Kidney glomerular epithelial cell (primary cell): ENCODE data around the gene DMRT1.

Source experiments
- DNase-seq: peaks from one replicate; lab custom pipeline; 2025; lab: John Stamatoyannopoulos, UW

Gene DMRT1

GRCh38 chr9:971901-972500 is 130.5 kb downstream of the DMRT1 start:
- DNase-seq, result no peak

DNA sequence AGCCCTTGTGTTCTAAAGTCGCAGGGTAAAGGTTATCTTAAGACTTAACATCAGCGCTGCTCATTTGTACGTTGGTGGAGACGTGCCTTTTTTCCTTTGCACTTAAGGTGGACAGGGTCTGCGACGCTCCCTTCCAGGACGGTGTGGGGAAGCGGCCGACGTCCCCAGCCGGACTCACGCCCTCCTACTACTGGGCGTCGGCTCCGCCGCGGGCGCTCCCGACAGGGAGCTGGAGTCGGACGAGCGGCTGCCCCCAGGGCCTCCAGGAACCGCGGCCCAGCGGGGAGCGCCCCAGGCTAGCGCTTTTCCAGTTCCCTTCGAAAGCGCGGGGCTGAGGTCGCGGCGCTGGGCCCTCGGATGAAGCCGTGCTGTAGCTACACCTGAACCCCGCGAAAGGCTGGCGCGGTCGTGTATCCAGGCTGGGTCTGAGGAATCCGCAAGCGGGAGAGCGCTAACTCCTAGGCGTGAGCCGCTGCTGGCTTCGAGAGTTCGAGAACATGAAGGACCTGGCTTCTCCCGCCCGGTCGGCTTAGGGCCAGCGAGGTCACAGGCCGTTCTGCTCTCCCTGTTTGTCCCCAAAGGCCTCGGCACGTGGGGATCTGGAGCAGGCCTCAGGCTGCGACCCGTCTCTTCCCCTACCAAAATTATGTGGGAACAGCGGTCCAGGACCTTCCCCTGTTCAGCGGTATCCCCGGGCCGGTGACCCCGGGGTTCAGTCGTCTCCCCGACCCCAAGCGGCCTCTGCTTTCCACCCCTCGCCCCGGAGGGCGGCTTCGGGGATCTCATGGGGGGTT is 131.2 kb downstream of the DMRT1 start:
- no peak for DNase-seq

GRCh38 chr9:973295-973834 is 131.9 kb downstream of the DMRT1 start:
- DNase-seq, result no peak

- DNase-seq, result no peak
Measured at GRCh38 chr9:974031-974995, 132.8 kb downstream of the DMRT1 start.

- no peak for DNase-seq
Measured at GRCh38 chr9:974996-975739, 133.7 kb downstream of the DMRT1 start.

GRCh38 chr9:975740-976257 is 134.3 kb downstream of the DMRT1 start:
- no peak for DNase-seq

DNA sequence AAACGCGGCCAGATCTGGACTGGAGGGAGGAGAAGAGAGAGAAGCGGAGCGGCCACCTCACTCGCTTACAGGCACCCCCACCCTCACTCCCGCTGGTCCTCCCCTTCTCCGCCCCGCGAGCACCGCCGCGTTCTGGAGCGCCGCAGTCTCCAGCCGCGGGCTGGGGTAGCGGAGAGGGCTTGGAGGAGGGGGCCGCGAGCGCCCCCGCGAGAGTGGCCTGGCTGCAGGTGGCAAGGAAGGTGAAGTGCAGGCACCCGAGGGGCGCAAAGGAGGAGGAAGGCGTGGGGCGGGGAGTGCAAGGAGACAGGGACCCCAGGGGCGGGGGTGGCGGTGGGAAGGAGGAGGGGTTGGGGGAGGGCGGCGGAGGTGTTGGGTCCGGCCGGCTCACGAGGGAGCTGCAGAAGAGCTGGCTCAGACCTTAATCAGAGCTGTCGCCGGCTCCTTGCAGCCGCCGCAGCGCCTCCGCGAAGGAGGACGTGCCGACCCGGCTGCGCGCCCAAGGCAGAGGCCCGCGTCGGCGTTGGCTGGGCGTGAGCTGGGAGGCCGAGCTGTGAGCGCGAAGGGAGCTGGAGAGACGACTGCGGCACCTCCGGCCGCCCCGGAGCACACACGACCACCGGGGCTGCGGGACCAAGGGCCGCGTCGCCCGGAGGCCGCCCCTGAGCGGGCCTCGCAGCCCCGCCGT is 134.9 kb downstream of the DMRT1 start, which contains the start of gene DMRT3:
Gene DMRT3 (plus strand): TSS at position 398 of the 685 bp plus-strand sequence. CDS start 347 bp downstream, outside the sequence.
- DNase-seq, result no peak

- DNase-seq, result peak; percentile 22
Measured at GRCh38 chr9:976943-977837, 135.7 kb downstream of the DMRT1 start.

GRCh38 chr9:977838-978830 is 136.6 kb downstream of the DMRT1 start:
- DNase-seq, result no peak

GRCh38 chr9:979983-980382 is 138.5 kb downstream of the DMRT1 start:
- no peak for DNase-seq

DNA sequence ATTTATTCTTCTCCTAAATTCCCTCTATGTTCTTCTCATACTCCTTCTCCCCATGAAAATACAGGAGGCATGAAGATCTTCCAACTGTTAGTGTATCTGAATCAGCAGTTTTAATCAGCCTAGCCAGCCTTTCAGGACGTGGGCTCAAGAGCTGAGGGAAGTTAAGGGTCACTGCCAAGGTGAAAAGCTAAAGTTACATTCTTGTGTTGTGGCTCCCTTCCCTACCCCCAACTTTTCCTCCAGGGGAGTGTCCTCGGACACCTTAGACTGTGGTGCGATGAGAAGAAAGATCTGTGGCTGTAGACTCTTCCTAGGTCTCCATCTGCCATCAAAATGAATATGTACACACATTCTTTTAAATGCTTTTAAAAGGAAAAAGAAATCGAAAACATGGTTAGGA is 139.1 kb downstream of the DMRT1 start:
- DNase-seq, result no peak

DNA sequence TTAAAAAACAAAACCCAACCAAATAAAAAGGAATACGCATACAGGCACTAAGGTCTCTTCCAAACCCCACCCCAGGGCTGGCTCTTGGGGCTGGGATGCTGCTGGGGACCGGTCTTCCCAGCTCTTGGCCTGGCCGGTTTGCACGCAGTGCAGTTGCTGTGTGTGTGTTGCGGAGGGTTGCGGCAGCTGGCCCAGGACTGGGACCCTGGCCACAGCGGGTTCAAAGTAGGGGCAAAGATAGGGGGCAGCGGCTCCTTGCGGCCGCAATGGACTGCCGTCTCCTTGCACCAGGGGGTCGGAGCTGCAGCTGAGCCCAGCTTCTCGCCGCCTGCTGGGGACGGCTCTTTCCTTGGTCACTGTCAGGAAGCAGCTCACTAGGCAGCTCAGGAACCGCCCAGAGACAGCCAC is 140.0 kb downstream of the DMRT1 start:
- DNase-seq, result no peak

DNA sequence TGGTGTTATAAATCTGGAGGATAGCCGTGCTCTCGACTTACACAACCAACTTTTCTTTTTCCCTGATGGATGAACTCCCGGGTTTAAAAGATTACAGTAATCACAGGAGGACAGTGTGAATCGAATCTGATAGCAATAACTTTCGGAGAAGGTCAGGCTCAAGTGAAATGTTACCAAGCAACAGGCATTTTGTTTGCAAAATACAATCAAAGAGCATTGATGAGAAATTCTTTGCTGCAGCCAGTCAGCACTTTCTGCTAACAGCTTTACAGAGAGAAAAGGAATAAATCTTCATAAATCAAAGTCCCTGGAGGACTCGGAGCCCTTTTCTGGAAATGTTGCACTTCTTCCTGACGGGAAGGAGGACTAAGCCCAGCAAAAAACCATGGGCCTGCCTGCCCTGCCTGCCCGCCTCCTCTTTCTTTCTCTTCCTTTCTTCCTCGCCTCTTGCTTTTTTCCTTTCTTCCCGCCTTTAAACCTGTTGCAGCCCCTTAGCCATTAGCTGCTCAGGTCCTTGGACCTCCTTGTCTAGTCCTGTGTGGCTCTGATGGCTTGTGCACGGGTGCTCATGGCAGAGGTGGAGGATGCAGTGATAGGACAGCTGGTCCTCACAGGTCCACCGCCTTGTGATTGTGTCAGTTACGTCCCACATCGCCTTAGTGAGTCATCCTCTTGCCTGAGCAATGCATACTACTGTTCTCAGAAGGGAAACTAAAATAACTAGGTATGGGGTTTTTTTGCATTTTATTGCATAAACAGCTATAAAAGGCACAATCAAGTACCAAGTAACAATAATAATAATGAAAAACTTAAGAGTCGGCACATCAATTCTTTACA is 141.1 kb downstream of the DMRT1 start:
- DNase-seq, result no peak

- DNase-seq, result no peak
Measured at GRCh38 chr9:994005-994404, 152.5 kb downstream of the DMRT1 start.

DNA sequence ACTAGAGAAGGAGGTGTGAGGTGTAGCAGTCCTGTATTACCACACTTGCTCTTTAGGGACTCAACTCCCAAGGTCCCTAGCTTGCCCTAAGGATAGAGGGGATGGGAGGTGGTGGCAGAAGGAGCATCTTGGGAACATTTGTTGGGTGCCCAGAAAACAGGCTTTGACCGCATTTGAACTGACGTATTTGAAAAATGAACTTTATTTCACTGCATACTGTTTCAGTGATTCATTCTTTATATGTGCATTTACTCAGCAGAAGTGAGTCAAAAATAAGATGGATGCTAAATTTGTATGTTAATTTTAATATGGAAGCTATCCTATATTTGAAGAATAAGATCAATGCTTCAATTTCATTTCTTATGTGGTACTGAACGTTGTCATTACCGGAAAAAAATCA is 153.7 kb downstream of the DMRT1 start:
- DNase-seq, result no peak

DNA sequence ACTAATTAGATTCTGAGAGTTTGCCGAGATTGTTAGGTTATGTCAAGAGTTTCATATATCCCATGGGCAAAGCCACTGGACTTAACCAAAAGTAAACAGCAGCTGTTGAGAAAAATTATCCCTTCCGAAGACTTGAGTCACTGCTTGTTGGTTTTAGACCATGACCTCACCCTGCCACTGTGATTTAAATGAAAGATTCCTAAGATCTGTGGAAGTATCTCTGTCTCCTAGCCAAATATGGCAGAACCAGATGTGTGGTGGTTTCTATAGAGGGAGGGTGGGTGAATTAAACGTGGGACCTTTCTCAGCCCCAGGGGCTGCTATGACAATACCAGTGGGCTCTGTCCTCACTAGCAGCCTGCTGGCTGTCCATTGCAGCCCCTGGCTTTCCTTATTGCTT is 154.3 kb downstream of the DMRT1 start:
- DNase-seq, result peak; percentile 67
